HFF-Myc (cell line): ENCODE results near the gene GATAD2B.
"Not testable (repeated sequence)": the region's sequence is repeated elsewhere in the genome, so short reads cannot be mapped to it uniquely, and the experiment has no call there.

Source experiments
- DNase-seq: peaks from one replicate; pipeline ENCODE4 v3.0.0-alpha.2; 2011; ENCODE audit warnings: low read depth; ENCODE audit errors: extremely low read depth
- H3K4me3 ChIP-seq: replicated peaks from 2 replicates; pipeline ENCODE4 v1.5.1; 2011; ENCODE audit warnings: low read depth, mild to moderate bottlenecking, control low read depth, low read length
- TF ChIP-seq, protein P1 (sequence below): IDR thresholded peaks from 2 replicates; pipeline ENCODE4 v1.5.1; 2012; ENCODE audit warnings: mild to moderate bottlenecking, low read depth, low read length, control low read depth; ENCODE audit errors: missing control alignments

The GATAD2B gene

DNA sequence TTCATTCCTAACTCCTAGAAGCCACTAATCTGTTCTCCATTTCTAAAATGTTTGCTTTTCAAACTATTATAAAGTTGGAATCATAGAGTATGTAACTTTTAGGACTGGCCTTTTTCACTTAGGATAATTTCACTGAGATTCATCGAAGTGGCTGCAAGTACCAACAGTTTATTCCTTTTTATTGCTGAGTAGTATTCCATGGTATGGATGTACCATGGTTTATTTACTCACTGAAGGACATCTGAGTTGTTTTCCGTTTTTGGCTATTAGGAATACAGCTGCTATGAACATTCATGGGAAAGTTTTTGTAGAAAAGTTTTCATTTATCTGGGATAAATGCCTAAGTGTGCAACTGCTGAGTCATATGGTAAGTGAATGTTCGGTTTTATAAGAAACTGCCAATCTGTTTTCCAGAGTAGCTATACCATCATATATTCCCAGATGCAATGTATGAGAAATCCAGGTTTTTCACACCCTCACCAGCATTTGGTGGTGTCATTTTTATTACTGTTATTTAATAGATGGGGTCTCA lies 81.2 kb downstream of the GATAD2B start:
- TF ChIP-seq, protein P1, sequence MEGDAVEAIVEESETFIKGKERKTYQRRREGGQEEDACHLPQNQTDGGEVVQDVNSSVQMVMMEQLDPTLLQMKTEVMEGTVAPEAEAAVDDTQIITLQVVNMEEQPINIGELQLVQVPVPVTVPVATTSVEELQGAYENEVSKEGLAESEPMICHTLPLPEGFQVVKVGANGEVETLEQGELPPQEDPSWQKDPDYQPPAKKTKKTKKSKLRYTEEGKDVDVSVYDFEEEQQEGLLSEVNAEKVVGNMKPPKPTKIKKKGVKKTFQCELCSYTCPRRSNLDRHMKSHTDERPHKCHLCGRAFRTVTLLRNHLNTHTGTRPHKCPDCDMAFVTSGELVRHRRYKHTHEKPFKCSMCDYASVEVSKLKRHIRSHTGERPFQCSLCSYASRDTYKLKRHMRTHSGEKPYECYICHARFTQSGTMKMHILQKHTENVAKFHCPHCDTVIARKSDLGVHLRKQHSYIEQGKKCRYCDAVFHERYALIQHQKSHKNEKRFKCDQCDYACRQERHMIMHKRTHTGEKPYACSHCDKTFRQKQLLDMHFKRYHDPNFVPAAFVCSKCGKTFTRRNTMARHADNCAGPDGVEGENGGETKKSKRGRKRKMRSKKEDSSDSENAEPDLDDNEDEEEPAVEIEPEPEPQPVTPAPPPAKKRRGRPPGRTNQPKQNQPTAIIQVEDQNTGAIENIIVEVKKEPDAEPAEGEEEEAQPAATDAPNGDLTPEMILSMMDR, result no peak
- H3K4me3 ChIP-seq, result no peak overlapping the region
- DNase-seq, result no peak

GRCh38 chr1:153840774-153841173 lies 82.0 kb downstream of the GATAD2B start:
- not testable (repeated sequence) for DNase-seq, H3K4me3 ChIP-seq

- not testable (repeated sequence) for H3K4me3 ChIP-seq, DNase-seq
Measured at GRCh38 chr1:153833968-153834367, 88.8 kb downstream of the GATAD2B start.

- DNase-seq, result no peak
- H3K4me3 ChIP-seq, result no peak overlapping the region
- TF ChIP-seq, protein P1, result no peak
Measured at GRCh38 chr1:153833171-153833570, 89.6 kb downstream of the GATAD2B start.

- no peak for DNase-seq
- H3K4me3 ChIP-seq, result no peak overlapping the region
- TF ChIP-seq, protein P1, result no peak
Measured at GRCh38 chr1:153832293-153832692, 90.5 kb downstream of the GATAD2B start.

DNA sequence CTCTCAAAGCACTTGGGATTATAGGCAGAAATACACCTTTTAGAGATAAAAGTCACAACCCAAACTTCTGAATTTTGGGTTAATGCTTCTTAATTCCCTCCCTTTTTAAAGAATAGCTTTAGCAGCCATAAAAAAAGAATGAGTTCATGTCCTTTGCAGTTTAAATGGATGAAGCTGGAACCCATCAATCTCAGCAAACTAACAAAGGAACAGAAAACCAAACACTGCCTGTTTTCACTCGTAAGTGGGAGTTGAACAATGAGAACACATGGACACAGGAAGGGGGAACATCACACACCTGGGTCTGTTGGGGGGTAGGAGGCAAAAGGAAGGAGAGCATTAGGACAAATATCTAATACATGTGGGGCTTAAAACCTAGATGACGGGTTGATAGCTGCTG lies 91.7 kb downstream of the GATAD2B start:
- TF ChIP-seq, protein P1, result no peak

DNA sequence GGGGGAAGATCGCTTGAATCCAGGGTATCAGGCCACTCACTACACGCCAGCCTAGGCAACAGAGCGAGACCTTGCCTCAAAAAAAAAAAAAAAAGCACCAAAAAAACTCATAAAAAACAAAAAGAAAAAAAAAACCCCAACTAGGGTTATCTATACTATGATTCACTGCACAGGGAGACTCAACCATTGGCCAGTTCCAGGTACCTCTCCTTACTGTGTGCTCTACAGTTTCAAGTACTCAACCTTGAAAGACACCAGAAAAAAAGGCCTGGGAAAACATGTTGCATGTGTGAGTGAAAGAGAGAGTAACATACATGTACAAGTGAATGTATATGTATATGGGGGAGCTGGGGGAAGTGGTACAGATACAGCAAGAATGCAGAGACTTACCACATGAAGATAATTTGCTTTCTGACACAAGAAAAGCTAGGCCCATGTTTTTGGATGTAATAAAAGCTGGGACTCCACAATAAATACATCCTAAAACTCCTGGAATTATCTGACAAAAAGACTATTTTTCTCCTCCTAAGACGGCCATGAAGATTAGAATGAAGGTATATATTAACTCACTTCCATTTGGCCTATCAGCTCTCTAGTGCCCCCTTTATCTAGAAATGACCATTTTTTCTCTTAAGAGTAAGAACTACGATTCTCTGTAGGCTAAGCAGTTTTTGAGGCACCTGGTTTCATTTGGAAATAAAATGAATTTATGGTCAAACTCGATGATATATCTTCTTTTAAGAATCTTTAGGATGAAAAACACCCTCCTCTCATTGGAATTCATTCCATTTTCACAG lies 95.4 kb downstream of the GATAD2B start:
- no peak for DNase-seq
- TF ChIP-seq, protein P1, result no peak
- no peak overlapping the region for H3K4me3 ChIP-seq

More for the DNA sequence above, 91.7 kb downstream of the GATAD2B start:
- H3K4me3 ChIP-seq, result no peak overlapping the region
- DNase-seq, result no peak

GRCh38 chr1:153818876-153819275 lies 103.9 kb downstream of the GATAD2B start:
- TF ChIP-seq, protein P1, result no peak
- no peak for DNase-seq
- no peak overlapping the region for H3K4me3 ChIP-seq
